IMR-90 (cell line): Measurements from ENCODE around the gene RELL1. TPM values are rescaled to one million over a fixed set of nuclear protein-coding genes. Genes with fewer than 3 reads are reported as not detected.
A peak's percentile ranks its signal among the peaks of the same experiment; 100 is the strongest.

ENCODE experiments used
- ATAC-seq: fragments of 200-7000 bp; cut with Tn5 transposase; 2 replicates; pipeline ENCODE4 v1.9.1; 2020; ENCODE audit warnings: low read depth, mild to moderate bottlenecking, moderate library complexity
- BruUV-seq: library from RNA; stranded (reverse); fragments of 400-500 nt; replicated peaks from 2 replicates; lab custom pipeline; 2021; lab: Mats Ljungman, UMichigan
- CTCF ChIA-PET: fragments of 300-600 bp; formaldehyde crosslinking; extraction: SDS; loops from one replicate; lab custom pipeline; 2021; ENCODE audit warnings: antibody characterized with exemption; lab: Yijun Ruan, JAX
- POLR2A ChIA-PET: fragments of 300-600 bp; sonication (Branson Sonifier 250); formaldehyde crosslinking; loops from one replicate; lab custom pipeline; 2022; ENCODE audit warnings: antibody characterized with exemption; ENCODE audit not compliant: unreplicated experiment; lab: Charles Lee
- DNase-seq: peaks from one replicate; pipeline ENCODE4 v3.0.0; 2013
- H2AFZ ChIP-seq: replicated peaks from 2 replicates; pipeline ENCODE3; 2013; ENCODE audit warnings: low read length, mild to moderate bottlenecking; ENCODE audit not compliant: poor library complexity
- H2AK5ac ChIP-seq: 2 replicates; pipeline ENCODE4 v1.6.1; 2013; ENCODE audit warnings: low read depth, low read length, inconsistent platforms
- H2AK9ac ChIP-seq: replicated peaks from 2 replicates; pipeline ENCODE3; 2013; ENCODE audit warnings: mild to moderate bottlenecking, low read depth, low read length, moderate library complexity; ENCODE audit not compliant: poor library complexity
- H2BK120ac ChIP-seq: 2 replicates; pipeline ENCODE4 v1.6.1; 2013; ENCODE audit warnings: low read depth, low read length, inconsistent platforms
- H2BK15ac ChIP-seq: 3 replicates; pipeline ENCODE4 v1.6.1; 2013; ENCODE audit warnings: low read depth, low read length, inconsistent platforms
- H2BK20ac ChIP-seq: 2 replicates; pipeline ENCODE4 v1.6.1; 2013; ENCODE audit warnings: low read depth, mild to moderate bottlenecking, inconsistent platforms, low read length, moderate library complexity
- H2BK5ac ChIP-seq: 2 replicates; pipeline ENCODE4 v1.6.1; 2013; ENCODE audit warnings: mild to moderate bottlenecking, low read depth, low read length, inconsistent platforms; ENCODE audit not compliant: poor library complexity, severe bottlenecking
- H3K14ac ChIP-seq: replicated peaks from 2 replicates; pipeline ENCODE4 v1.6.1; 2013; ENCODE audit warnings: low read depth, low read length, inconsistent platforms
- H3K18ac ChIP-seq: 2 replicates; pipeline ENCODE4 v1.6.1; 2013; ENCODE audit warnings: low read depth, low read length, control low read depth
- H3K23ac ChIP-seq: 2 replicates; pipeline ENCODE4 v1.6.1; 2013; ENCODE audit warnings: low read depth, low read length, inconsistent platforms
- H3K27ac ChIP-seq: 2 replicates; pipeline ENCODE4 v1.5.1; 2013; ENCODE audit warnings: mild to moderate bottlenecking, control low read depth, low read length; ENCODE audit not compliant: insufficient read depth
- H3K27me3 ChIP-seq: 2 replicates; pipeline ENCODE4 v1.6.1; 2013; ENCODE audit warnings: low read length; ENCODE audit not compliant: control insufficient read depth, insufficient read depth
- H3K36me3 ChIP-seq: 2 replicates; pipeline ENCODE4 v1.6.1; 2013; ENCODE audit warnings: low read length, mixed read lengths; ENCODE audit not compliant: control insufficient read depth, insufficient read depth
- H3K4ac ChIP-seq: 2 replicates; pipeline ENCODE4 v1.6.1; 2013; ENCODE audit warnings: low read depth, low read length, inconsistent platforms
- H3K4me1 ChIP-seq: 2 replicates; pipeline ENCODE4 v1.6.1; 2013; ENCODE audit warnings: low read length, mixed read lengths; ENCODE audit not compliant: control insufficient read depth, insufficient read depth
- H3K4me2 ChIP-seq: 2 replicates; pipeline ENCODE4 v1.6.1; 2013; ENCODE audit warnings: low read depth, mild to moderate bottlenecking, control low read depth, low read length, moderate library complexity
- H3K4me3 ChIP-seq: 2 replicates; pipeline ENCODE4 v1.5.1; 2013; ENCODE audit warnings: low read depth, mild to moderate bottlenecking, control low read depth, low read length, moderate library complexity; ENCODE audit not compliant: insufficient read depth
- H3K56ac ChIP-seq: 2 replicates; pipeline ENCODE4 v1.6.1; 2013; ENCODE audit warnings: low read length, inconsistent platforms; ENCODE audit not compliant: insufficient read depth; ENCODE audit errors: extremely low read depth
- H3K79me1 ChIP-seq, 2 experiments: 2 replicates each; pipeline ENCODE4 v1.6.1; 2013; ENCODE audit warnings: low read length in 2 of 2, inconsistent platforms in 1 of 2, low read depth in 1 of 2
- H3K9ac ChIP-seq: 2 replicates; pipeline ENCODE4 v1.6.1; 2013; ENCODE audit warnings: low read depth, low read length, control low read depth
- H3K9me1 ChIP-seq: 2 replicates; pipeline ENCODE4 v1.6.1; 2013; ENCODE audit warnings: low read length, inconsistent platforms; ENCODE audit not compliant: insufficient read depth
- H3K9me3 ChIP-seq: 2 replicates; pipeline ENCODE4 v1.6.1; 2013; ENCODE audit warnings: low read length; ENCODE audit not compliant: control insufficient read depth, insufficient read depth
- H4K20me1 ChIP-seq: 2 replicates; pipeline ENCODE4 v1.6.1; 2013; ENCODE audit warnings: low read length, inconsistent platforms; ENCODE audit not compliant: insufficient read depth
- H4K5ac ChIP-seq: 2 replicates; pipeline ENCODE4 v1.6.1; 2013; ENCODE audit warnings: mild to moderate bottlenecking, low read depth, low read length, control low read depth
- H4K8ac ChIP-seq, 2 experiments: 2 replicates each; pipeline ENCODE4 v1.6.1; 2013; ENCODE audit warnings: low read depth in 2 of 2, low read length in 2 of 2, control low read depth in 1 of 2, inconsistent platforms in 1 of 2
- H4K91ac ChIP-seq: 2 replicates; pipeline ENCODE4 v1.6.1; 2013; ENCODE audit warnings: low read depth, low read length, inconsistent platforms; ENCODE audit not compliant: insufficient read depth
- BHLHE40 ChIP-seq: fragments of 150-350 bp; IDR thresholded peaks from 2 replicates; pipeline ENCODE4 v1.6.1; 2016; ENCODE audit warnings: mild to moderate bottlenecking, low read depth, low read length
- CEBPB ChIP-seq: IDR thresholded peaks from 2 replicates; pipeline ENCODE4 v1.6.1; 2012; ENCODE audit warnings: low read depth, low read length, improper control_type of control experiment
- CHD1 ChIP-seq: IDR thresholded peaks from 2 replicates; pipeline ENCODE4 v1.6.1; 2012; ENCODE audit warnings: low read depth, low read length, improper control_type of control experiment
- CTCF ChIP-seq: conservative IDR thresholded peaks from 2 replicates; pipeline ENCODE4 v1.5.1; 2012; ENCODE audit warnings: mild to moderate bottlenecking, low read depth, low read length, improper control_type of control experiment
- FOS ChIP-seq: fragments of 150-350 bp; IDR thresholded peaks from 2 replicates; pipeline ENCODE4 v1.6.1; 2016; ENCODE audit warnings: low read depth, low read length
- MAFK ChIP-seq: IDR thresholded peaks from 2 replicates; pipeline ENCODE4 v1.6.1; 2012; ENCODE audit warnings: low read depth, low read length, improper control_type of control experiment
- MAZ ChIP-seq: IDR thresholded peaks from 2 replicates; pipeline ENCODE4 v1.6.1; 2012; ENCODE audit warnings: low read depth, mild to moderate bottlenecking, low read length, improper control_type of control experiment, moderate library complexity, borderline replicate concordance
- MXI1 ChIP-seq: IDR thresholded peaks from 2 replicates; pipeline ENCODE4 v1.6.1; 2012; ENCODE audit warnings: low read depth, mild to moderate bottlenecking, low read length, moderate library complexity, borderline replicate concordance
- NFE2L2 ChIP-seq: fragments of 150-350 bp; IDR thresholded peaks from 2 replicates; pipeline ENCODE4 v1.6.1; 2016; ENCODE audit warnings: low read depth, mild to moderate bottlenecking, low read length
- POLR2A ChIP-seq: IDR thresholded peaks from 2 replicates; pipeline ENCODE4 v1.6.1; 2012; ENCODE audit warnings: mild to moderate bottlenecking, low read depth, low read length
- RCOR1 ChIP-seq: IDR thresholded peaks from 2 replicates; pipeline ENCODE4 v1.6.1; 2012; ENCODE audit warnings: mild to moderate bottlenecking, low read length, improper control_type of control experiment; ENCODE audit not compliant: insufficient replicate concordance
- RFX5 ChIP-seq: IDR thresholded peaks from 2 replicates; pipeline ENCODE4 v1.8.0; 2012; ENCODE audit warnings: low read depth, mild to moderate bottlenecking, low read length, moderate library complexity
- SMC3 ChIP-seq: fragments of 150-350 bp; IDR thresholded peaks from 2 replicates; pipeline ENCODE4 v1.6.1; 2016; ENCODE audit warnings: low read depth, mild to moderate bottlenecking, antibody characterized with exemption, low read length, moderate library complexity
- WGBS, 2 experiments: methylation state at CpG; one replicate each; pipeline versions ENCODE4 v1.1.5 to v1.1.7; 2013; ENCODE audit warnings: missing lambda C conversion rate in 2 of 2; ENCODE audit not compliant: insufficient read length in 1 of 2; ENCODE audit errors: extremely low coverage in 2 of 2; 5-methylcytosine and 5-hydroxymethylcytosine counted together
- dilution Hi-C: fragments of 300-500 bp; cut with HindIII; formaldehyde crosslinking; loops from one replicate; pipeline ENCODE4 v1.14.3; 2018; ENCODE audit warnings: low sequenced_read_pairs; ENCODE audit not compliant: unreplicated experiment
- in situ Hi-C: fragments of 300-500 bp; cut with MboI; formaldehyde crosslinking; loops from 3 replicates; pipeline ENCODE4 v1.14.3; 2019; ENCODE audit warnings: low sequenced_read_pairs, inconsistent platforms, mixed read lengths
- intact Hi-C: fragments of 100-400 bp; cut with micrococcal nuclease; formaldehyde crosslinking; loops from 2 replicates; pipeline ENCODE4 v1.10.0; 2022
- polyA plus RNA-seq, 3 experiments: library from polyadenylated mRNA; depleted of rRNA; stranded (reverse); fragments of >200 nt; gene quantifications; 2 replicates each; pipeline ENCODE4 v1.2.3, GENCODE V29; 2012; ENCODE audit warnings: low replicate concordance in 1 of 3
- total RNA-seq: library from RNA; depleted of rRNA; stranded (reverse); fragments of >200 nt; gene quantifications from 2 replicates; pipeline ENCODE4 v1.2.3, GENCODE V29; 2012
- TF ChIP-seq, protein P1 (sequence below): fragments of 150-350 bp; IDR thresholded peaks from 2 replicates; pipeline ENCODE4 v1.6.1; 2016; ENCODE audit warnings: low read depth, mild to moderate bottlenecking, low read length, moderate library complexity, borderline replicate concordance

RELL1 gene
- total and polyA plus RNA-seq, 2 of the 4 experiments (the other 2 are of a cell fraction) = 6.8 to 39.6 TPM

- TF ChIP-seq CHD1 = no peak; the same call in 1 of the 2 replicates
- no peak for TF ChIP-seq RFX5
Measured at GRCh38 chr4:37693450-37694190, 7.4 kb upstream of the RELL1 start (continued).

GRCh38 chr4:37693030-37693429 lies 6.9 kb upstream of the RELL1 start:
- Histone ChIP-seq H2BK5ac (peak overlapping the region; percentile 44), H3K4ac (peak overlapping the region; percentile 54), H3K56ac (peak overlapping the region; percentile 12; the same call in 1 of the 2 replicates), H4K91ac (no peak overlapping the region), H3K4me1 (peaks cover 6% of the 10 kb centered on the region; the same call in 1 of the 2 replicates), H3K18ac (no peak overlapping the region), H2BK15ac (peak overlapping the region; percentile 18; the same call in 1 of the 3 replicates), H3K9ac (no peak overlapping the region), H4K8ac (0 out of 4 replicates have a peak overlapping the region, but pooled peaks of 1 of the 2 experiments have one; percentile 7), H2AK5ac (peak overlapping the region; percentile 57; the same call in 1 of the 2 replicates), H3K9me1 (no peaks in the 10 kb centered on the region; the same call in 1 of the 2 replicates), H3K4me3 (no peak overlapping the region), H2AFZ (no peak overlapping the region), H3K23ac (no peak overlapping the region), H3K9me3 (no peaks in the 10 kb centered on the region), H2AK9ac (no peak overlapping the region), H3K27ac (no peak overlapping the region), H3K36me3 (no peaks in the 10 kb centered on the region), H2BK120ac (peak overlapping the region; percentile 45), H2BK20ac (peak overlapping the region; percentile 65), H3K14ac (no peak overlapping the region), H3K27me3 (no peaks in the 10 kb centered on the region), H4K20me1 (no peaks in the 10 kb centered on the region), H3K4me2 (no peak overlapping the region), H4K5ac (no peak overlapping the region), H3K79me1 (no peaks in the 10 kb centered on the region)
- DNase-seq (no peak), ATAC-seq (peak; percentile 18; the same call in 1 of the 2 replicates)
- WGBS, 2 experiments = no CpG with 5 or more reads among the region's 2 CpGs
- BruUV-seq = no TSS peak
- intact Hi-C loops = no loop called here
- ChIA-PET CTCF (no interaction called here), POLR2A (no interaction called here)
- dilution Hi-C loops = no loop called here
- in situ Hi-C loops = no loop called here
- TF ChIP-seq POLR2A (no peak), RCOR1 (no peak), BHLHE40 (no peak), NFE2L2 (no peak), CTCF (no peak), MAFK (no peak), MXI1 (no peak), FOS (no peak), SMC3 (no peak), CHD1 (no peak), CEBPB (no peak), MAZ (no peak)
- TF ChIP-seq, protein P1, sequence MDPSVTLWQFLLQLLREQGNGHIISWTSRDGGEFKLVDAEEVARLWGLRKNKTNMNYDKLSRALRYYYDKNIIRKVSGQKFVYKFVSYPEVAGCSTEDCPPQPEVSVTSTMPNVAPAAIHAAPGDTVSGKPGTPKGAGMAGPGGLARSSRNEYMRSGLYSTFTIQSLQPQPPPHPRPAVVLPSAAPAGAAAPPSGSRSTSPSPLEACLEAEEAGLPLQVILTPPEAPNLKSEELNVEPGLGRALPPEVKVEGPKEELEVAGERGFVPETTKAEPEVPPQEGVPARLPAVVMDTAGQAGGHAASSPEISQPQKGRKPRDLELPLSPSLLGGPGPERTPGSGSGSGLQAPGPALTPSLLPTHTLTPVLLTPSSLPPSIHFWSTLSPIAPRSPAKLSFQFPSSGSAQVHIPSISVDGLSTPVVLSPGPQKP = no peak
